HG03521 (cell line): ENCODE results near the gene OGFR.

Experiments
- ATAC-seq: cut with Tn5 transposase; IDR thresholded peaks from one replicate; pipeline ENCODE4 v1.9.1; 2021; ENCODE audit warnings: mild to moderate bottlenecking, moderate library complexity; ENCODE audit not compliant: unreplicated experiment

OGFR gene

DNA sequence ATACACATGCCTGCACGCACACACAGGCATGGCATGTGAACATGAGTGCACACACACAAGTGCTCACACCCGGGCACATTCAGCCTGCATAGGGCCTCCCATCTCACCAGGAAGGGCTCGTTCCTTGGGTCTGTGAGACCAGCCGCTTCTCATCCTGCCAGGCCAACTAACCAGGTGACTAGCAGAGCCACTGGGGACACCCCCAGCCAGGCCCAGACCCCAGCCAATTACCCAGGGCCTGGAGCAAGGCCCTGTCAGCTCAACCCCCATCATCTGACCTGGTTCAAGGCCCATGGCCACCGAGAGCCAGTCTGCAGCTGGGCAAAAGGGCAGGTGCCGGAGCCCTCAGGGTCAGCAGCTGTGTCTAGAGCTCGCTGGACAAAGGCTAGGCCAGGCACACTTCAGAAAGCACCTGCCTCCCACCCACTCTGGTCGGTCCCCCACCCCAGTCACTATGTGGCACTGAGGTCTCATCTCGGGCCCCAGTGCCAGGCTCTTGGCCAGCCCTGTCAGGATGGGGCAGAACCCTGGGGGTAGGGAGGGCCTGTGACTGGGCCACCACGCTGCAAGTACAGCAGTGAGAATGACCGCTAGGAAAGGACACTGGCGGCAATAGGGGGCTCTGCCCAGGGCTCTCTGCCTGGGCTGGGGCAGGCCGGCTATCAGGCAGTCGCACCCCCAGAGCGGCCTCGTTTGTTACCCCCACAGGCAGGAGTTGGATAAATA, 35.1 kb upstream of the OGFR start:
- no peak for ATAC-seq

DNA sequence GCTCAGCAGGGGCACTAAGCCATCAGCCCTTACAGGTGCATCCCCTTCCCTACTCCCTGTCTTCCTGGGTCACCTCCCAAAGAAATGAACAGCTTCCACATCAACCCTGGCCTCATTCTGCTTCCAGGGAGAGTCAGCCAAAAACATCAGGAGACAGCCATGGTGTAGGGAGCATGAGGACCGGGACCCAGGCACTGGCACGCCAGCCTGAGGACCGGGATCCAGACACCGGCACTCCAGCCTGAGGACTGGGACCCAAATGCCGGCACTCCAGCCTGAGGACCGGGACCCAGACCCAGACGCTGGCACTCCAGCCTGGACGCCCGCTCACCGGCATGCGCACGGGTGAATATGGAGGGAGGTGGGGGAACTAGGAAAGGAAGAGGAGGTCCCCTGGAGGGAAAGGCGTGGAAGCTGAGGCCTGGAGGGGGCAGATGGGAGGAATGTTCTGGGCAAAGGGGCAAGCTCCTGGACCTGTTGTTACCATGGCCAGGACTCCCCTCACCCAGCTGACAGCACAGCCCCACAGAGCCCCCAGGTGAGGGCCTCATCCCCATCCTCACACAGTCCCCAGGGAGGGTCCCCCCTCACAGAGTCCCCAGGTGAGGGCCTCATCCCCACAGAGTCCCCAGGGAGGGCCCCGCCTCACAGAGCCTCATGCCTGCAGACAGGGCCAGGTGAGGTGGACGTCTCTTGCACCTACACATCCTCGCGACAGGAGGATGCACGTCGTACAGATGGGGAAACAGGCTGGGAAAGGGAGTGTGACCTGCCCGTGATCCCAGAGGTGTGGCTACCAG, 34.3 kb upstream of the OGFR start:
- ATAC-seq: no peak

DNA sequence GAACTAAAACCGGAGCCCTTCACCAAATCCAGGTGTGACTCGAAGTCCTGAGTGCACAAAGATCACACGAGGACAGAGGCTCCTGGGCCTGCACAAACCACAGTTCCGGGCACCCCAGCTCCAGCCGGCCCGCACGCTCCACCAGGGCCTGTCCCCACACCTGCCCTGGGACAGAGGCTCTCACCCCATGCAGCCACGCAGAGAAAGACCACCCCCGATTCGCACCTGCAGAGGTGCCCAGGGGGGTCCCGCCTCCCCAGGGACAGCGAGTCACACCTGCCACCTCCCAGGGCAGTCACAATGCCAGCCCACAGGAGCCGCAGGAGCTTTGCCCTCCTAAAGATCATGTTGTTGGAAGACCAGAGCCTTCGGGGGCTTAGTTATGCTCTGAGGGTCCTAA, 33.7 kb upstream of the OGFR start:
- ATAC-seq: no peak

GRCh38 chr20:62771396-62772102, 33.1 kb upstream of the OGFR start:
- ATAC-seq: no peak

DNA sequence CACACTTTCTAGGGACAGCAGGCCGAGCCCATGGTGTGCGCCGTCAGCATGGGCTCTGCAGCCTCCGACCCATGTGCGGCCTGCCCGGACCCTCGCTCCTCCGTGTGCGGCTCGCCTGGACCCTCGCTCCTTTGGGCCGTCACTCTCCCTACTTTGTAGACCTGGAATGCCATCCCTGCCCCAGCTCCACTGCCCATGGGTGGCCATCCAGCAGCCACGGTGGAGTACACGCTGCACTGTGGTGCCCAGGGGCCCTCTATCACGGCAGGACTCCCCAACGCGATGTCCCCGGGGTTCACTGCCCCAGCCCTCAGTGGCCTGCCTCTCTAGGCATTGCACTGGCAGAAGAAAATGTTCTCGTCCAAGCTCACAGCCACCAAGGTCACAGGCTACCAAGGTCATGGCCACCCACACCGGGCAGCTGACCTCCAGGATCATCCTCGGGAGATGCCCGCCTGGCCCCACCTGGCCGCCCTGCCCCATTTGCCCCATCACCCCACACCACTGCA, 32.5 kb upstream of the OGFR start:
- no peak for ATAC-seq

DNA sequence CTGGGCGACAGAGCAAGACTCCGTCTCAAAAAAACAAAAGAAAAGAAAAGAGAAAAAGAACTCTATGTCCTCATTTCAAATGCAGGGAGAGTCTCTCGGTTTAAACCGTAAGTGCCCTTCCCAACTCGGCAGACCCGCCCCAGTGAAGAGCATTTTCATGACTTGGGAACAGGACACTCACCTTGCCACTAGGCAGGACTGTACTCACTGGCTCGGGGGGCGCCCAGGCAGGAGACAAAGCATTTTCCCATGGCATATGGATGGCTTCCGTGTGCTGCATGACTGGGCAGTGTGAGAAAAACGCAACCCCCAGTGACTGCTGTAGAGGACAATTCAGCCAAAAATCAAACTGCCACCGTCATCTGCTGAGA, 32.0 kb upstream of the OGFR start:
- no peak for ATAC-seq

DNA sequence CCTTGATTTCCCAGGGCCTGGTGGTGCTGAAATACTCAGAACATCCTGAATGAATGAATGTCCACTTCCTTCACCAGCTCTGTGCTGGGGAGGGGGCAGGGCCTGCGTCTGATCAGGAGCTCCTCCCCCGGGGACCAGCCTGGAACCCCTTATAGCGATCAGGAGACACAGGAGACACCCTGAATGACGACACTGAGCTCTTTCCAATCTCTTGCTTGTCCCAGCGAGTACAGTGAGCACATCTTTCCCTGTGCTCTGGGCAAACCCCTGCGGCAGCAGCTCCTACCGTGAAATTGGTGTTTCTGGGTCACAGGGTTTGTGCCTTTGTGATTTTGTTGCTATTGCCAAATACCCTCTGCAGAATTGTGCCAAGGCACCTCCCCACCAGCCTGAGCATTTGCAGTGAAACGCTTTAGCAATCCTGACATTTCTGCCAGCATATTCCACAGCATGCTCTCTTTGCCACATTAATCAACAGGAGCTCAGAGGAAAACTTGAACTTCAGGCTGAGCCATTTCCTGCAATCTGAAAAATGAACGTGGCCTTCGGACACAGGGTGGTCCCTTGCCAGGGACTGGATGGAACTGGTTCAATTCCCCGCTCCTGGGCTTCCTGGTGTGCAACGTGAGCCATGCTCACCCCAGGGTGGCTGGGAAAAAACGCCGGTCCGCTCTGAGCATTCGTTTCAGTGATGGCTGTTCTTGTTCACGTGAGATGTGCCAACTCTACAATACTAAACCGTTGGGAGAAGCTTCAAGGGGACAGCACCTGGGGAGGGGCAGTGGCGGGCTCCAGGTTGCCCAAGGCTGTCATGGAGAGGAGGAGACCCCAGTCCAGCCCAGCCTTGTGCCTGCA, 31.4 kb upstream of the OGFR start:
- no peak for ATAC-seq

- ATAC-seq: no peak
These were observed 30.6 kb upstream of the OGFR start for GRCh38 chr20:62773845-62774714.

GRCh38 chr20:62774762-62775161, 29.9 kb upstream of the OGFR start:
- ATAC-seq: no peak

GRCh38 chr20:62775206-62775605, 29.4 kb upstream of the OGFR start:
- no peak for ATAC-seq

DNA sequence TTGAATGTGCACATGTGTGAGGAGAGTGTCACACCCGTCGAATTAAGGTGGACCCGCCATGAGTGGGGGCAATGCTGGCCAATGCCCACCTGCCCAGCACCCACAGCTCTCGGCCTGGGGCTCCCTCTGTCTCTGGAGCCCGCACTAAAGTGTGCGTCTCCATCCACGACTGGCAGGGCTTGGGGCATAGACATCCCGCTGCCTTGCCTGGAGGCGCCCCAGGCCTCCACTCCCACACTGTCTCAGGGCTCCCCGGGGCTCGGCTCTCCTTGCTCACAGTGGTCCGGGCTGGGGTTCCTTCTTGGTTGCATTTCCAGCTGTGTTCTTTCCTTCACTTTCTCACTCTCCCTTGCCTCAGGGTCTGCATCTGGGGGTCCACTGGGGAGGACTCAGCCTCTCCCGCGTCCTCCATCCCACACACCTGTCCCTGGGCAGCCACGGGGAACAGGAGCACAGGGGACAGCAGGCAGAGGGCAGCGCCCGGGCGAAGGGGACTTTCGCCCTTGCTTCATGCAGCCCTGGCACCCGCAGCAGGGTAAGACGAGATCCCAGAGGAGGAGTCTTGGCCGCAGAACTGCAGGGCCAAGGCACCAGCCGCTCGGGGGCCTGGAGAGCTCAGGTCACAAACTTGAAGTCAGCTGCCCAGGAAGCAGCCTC, 28.5 kb upstream of the OGFR start:
- ATAC-seq: no peak

GRCh38 chr20:62776692-62777527, 27.7 kb upstream of the OGFR start:
- ATAC-seq: no peak

DNA sequence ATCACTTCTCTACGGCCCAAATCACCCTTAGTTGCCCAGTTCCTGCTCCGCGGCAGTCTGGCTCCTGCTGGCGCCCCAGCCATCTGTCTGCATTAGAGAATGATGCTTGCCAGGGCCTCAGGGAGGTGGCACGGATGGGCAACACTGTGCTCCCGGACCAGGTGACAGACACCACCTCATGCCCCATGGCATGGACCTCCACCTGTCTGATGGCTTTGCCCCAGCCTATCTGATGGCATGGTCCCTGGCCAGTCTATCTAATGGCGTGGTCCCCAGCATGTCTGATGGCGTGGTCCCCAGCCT, 27.2 kb upstream of the OGFR start:
- no peak for ATAC-seq

DNA sequence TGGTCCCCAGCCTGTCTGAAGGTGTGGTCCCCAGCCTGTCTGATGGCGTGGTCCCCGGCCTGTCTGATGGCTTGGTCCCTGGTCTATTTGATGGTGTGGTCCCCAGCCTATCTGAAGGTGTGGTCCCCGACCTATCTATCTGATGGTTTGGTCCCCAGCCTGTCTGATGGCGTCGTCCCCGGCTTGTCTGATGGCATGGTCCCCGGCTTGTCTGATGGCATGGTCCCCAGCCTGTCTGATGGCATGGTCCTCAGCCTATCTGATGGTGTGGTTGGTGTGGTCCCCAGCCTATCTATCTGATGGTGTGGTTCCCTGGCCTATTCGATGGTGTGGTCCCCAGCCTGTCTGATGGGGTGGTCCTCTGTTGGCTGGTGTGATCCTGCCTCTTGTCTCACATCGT, 26.6 kb upstream of the OGFR start:
- no peak for ATAC-seq

DNA sequence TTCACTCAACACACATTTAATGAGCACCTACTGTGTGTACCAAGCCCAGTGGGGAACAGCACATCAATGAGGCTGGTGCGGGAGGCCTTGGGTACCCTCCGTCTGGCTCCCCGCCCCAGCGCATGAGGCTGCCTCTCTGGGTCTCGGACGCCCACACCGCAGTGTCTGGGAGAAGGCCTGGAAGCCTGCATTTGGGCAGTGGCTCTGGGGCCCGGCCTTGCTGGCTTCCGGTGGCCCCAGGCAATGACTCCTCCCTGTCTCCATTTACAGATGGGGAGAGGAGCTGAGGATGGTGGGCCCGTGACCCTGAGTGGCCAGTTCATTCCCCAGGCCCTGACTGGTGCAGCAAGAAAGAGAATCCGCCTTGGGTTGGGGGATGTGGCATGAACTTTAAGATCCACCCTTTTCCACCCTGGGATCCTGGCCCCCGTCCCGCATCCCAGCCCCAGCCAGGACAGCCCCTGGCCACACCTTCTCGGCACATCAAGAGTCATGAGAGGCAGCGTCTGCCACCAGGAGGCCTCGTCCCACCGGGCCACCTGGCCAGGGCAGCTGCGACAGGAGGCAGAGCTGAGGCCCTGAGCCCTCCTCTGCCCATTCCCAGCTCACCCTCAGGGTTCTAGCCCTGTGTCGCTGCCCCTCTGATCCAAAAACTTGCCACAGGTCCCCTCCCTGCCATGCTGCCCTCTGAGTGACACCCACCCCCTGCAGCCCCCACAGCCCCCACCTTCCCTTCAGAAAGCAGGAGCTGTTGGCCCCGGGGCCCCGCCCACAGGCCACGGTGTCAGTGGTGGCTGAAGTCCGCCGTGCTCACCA, 25.8 kb upstream of the OGFR start:
- ATAC-seq: no peak

DNA sequence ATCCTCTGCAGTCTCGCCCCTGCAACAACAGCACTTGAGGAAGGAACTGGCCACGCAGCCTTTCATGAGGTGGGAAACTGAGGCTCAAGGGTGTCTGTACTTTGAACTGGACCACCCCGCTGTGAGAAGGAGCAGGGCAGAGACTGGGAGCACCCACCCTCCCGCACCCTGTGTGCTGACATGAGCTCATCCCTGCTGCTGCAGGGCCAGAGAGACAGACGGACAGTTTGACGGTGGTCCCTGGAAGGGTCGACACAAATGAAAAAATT, 25.3 kb upstream of the OGFR start:
- no peak for ATAC-seq

DNA sequence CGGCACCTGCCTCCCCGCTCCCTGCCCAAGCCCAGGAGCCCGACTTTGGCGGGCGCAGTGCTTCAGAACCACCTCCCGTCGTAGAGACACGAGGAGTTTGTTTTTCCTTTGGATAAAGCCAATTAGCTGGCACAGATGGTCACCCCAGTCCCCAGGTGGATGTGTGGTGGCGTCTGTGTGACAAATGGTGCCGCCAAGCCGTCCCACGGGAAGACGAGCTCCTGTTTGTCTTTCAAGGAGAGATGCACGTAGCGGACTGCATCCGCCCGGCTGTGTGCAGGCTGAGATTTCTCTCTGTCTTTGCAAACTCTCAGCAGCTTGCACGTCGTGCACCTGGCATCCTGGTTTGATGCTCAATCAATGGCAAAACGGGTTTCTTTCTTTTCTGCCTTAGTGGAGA, 24.4 kb upstream of the OGFR start:
- ATAC-seq: no peak

GRCh38 chr20:62780696-62781095, 23.9 kb upstream of the OGFR start:
- ATAC-seq: no peak
